Stimulated activated naive B cell treated with anti-CD40 and anti-IgM and Interleukin-4, amounts not matched to agents 10 μg/mL and 1 μg/mL and 100 μg/mL, for 72 hours (primary cell): Measurements from ENCODE around the gene PKD2L1.

Experiments
- ATAC-seq, 2 donors: fragments of 150-1000 bp; cut with Tn5 transposase; replicated peaks; 2 replicates each; pipeline ENCODE4 v1.10.0; 2021; ENCODE audit warnings: moderate library complexity in 1 of 2
- DNase-seq: peaks from one replicate; pipeline ENCODE4 v3.0.0; 2021
- H3K27ac Mint-ChIP-seq: one replicate; pipeline ENCODE4 v1.8.0; 2022; ENCODE audit warnings: mild to moderate bottlenecking, mixed read lengths
- H3K27me3 Mint-ChIP-seq, 2 donors: one replicate each; pipeline ENCODE4 v1.8.0; 2022; ENCODE audit warnings: mixed read lengths in 2 of 2
- H3K36me3 Mint-ChIP-seq, 2 donors: one replicate each; pipeline ENCODE4 v1.8.0; 2022; ENCODE audit warnings: mixed read lengths in 2 of 2, mild to moderate bottlenecking in 1 of 2
- H3K4me1 Mint-ChIP-seq, 2 donors: one replicate each; pipeline ENCODE4 v1.8.0; 2022; ENCODE audit warnings: mixed read lengths in 2 of 2, mild to moderate bottlenecking in 1 of 2
- H3K4me3 Mint-ChIP-seq, 2 donors: one replicate each; pipeline ENCODE4 v1.8.0; 2022; ENCODE audit warnings: mild to moderate bottlenecking in 2 of 2, mixed read lengths in 2 of 2, moderate library complexity in 1 of 2
- H3K9me3 Mint-ChIP-seq, 2 donors: one replicate each; pipeline ENCODE4 v1.8.0; 2022; ENCODE audit warnings: mixed read lengths in 2 of 2, mild to moderate bottlenecking in 1 of 2

The PKD2L1 gene

GRCh38 chr10:100347568-100348195, 17.7 kb upstream of the PKD2L1 start:
- Mint-ChIP-seq H3K4me1 (peaks cover 44 to 66% of the 10 kb centered on the region in 2 donors), H3K27ac (peak overlapping the region; percentile 94), H3K4me3 (peak overlapping the region; percentile 88 to 96), H3K36me3 (peaks cover 48 to 53% of the 10 kb centered on the region in 2 donors), H3K27me3 (no peaks in the 10 kb centered on the region), H3K9me3 (no peaks in the 10 kb centered on the region)
- ATAC-seq (no peak), DNase-seq (no peak)

GRCh38 chr10:100346765-100347567, 16.9 kb upstream of the PKD2L1 start, which contains the start of gene SCD:
SCD (plus strand) TSS chr10:100347233; CDS start chr10:100347505, 272 bp downstream.
- H3K36me3 Mint-ChIP-seq, result peaks cover 41 to 45% of the 10 kb centered on the region in 2 donors

DNA sequence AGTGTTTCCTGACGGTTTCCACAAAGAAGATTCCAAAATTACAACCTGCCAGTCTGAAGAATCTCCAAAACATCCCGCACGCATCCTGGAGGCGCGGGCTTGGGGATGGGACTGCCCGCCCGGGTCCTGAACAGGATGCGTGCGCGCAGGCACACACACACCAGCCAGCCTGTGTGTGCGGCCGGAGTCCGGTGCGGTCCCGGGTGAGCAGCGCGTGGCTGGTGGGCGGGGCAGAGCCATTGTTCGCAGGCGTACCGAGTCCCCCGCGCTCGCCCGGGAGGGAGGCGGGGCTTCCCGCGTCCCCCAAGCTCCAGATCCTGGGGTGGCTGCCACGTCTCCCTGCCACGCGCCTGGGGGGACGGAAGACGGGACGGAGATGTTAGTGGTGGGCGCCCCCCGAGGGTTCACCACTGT, 16.3 kb upstream of the PKD2L1 start:
- peaks cover 35 to 39% of the 10 kb centered on the region in 2 donors for H3K36me3 Mint-ChIP-seq
- peak; percentile 79 to 82 for ATAC-seq
- peaks cover 43 to 57% of the 10 kb centered on the region in 2 donors for H3K4me1 Mint-ChIP-seq
- peak overlapping the region; percentile 94 for H3K27ac Mint-ChIP-seq
- no peaks in the 10 kb centered on the region for H3K9me3 Mint-ChIP-seq
- no peaks in the 10 kb centered on the region for H3K27me3 Mint-ChIP-seq
- DNase-seq, result peak; percentile 74
- peak overlapping the region; percentile 88 to 96 for H3K4me3 Mint-ChIP-seq

More at GRCh38 chr10:100346765-100347567, 16.9 kb upstream of the PKD2L1 start, which contains the start of gene SCD:
- no peaks in the 10 kb centered on the region for H3K27me3 Mint-ChIP-seq
- peak within 1 kb of the TSS; percentile 94 for H3K27ac Mint-ChIP-seq
- H3K4me3 Mint-ChIP-seq, result peak within 1 kb of the TSS; percentile 88 to 96
- ATAC-seq (peak; percentile 94 to 96), DNase-seq (peak; percentile 90)
- H3K9me3 Mint-ChIP-seq, result no peaks in the 10 kb centered on the region
- peaks cover 43 to 59% of the 10 kb centered on the region in 2 donors for H3K4me1 Mint-ChIP-seq

GRCh38 chr10:100345570-100346330, 15.7 kb upstream of the PKD2L1 start:
- Mint-ChIP-seq H3K27me3 (no peaks in the 10 kb centered on the region), H3K27ac (peak overlapping the region; percentile 94), H3K36me3 (peaks cover 29 to 33% of the 10 kb centered on the region in 2 donors), H3K9me3 (no peaks in the 10 kb centered on the region), H3K4me3 (peak overlapping the region; percentile 88 to 96), H3K4me1 (peaks cover 39 to 56% of the 10 kb centered on the region in 2 donors)
- DNase-seq (no peak), ATAC-seq (no peak)

GRCh38 chr10:100344241-100344788, 14.3 kb upstream of the PKD2L1 start:
- Mint-ChIP-seq H3K27ac (no peak overlapping the region), H3K27me3 (no peaks in the 10 kb centered on the region), H3K4me3 (no peak overlapping the region)

DNA sequence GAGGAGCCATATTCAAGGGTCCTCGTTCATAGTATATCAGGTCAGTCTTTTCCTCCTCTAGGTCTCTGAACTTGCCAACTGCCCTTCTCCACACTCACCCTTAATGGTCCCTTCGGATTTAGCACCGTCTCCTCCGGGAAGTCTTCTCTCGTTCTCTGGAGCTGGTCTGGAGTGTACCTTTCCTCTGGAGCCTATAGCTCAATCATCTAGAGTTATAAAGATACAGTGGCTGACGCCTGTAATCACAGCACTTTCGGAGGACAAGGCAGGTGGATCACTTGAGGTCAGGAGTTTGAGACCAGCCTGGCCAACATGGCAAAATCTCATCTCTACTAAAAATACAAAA, 12.6 kb upstream of the PKD2L1 start:
- DNase-seq (no peak), ATAC-seq (no peak)
- Mint-ChIP-seq H3K4me3 (no peak overlapping the region), H3K36me3 (peaks cover 2% of the 10 kb centered on the region in 2 donors), H3K4me1 (peaks cover 40 to 49% of the 10 kb centered on the region in 2 donors), H3K9me3 (no peaks in the 10 kb centered on the region), H3K27ac (no peak overlapping the region), H3K27me3 (no peaks in the 10 kb centered on the region)

More at GRCh38 chr10:100344241-100344788, 14.3 kb upstream of the PKD2L1 start:
- peaks cover 17 to 19% of the 10 kb centered on the region in 2 donors for H3K36me3 Mint-ChIP-seq
- DNase-seq, result no peak
- no peak for ATAC-seq
- H3K9me3 Mint-ChIP-seq, result no peaks in the 10 kb centered on the region
- H3K4me1 Mint-ChIP-seq, result peaks cover 43 to 53% of the 10 kb centered on the region in 2 donors

DNA sequence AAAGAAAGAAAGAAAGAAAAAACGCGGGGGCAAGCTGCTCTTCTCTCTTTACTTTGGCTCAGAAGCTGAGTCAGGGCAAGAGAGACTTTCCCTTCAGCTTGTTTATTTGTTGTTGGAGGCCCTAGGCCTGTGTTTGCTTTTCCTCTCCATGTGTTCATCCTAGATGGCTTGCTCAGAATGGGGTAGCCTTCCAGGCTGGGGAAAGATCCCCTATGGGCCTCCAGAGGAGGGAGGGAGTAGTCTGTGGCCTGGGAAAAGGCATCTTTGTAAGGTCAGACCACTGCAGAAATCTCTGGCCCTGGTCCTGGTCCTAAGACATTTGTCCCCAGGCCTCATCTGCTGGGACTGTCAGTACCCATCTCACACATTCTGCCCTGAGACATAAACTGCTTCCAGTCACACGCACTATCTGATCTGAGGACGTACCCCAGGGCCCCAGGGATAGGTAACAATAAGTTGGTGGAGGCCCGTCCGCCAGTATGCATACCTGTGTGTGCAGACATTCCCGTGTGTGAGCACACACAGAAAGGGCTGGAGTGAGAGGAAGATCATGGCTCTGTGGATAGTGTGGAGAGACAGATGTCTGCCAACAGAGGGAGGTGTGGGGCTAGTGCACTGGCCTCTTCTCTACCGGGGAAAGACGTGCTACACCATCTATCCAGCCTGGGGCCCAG, 12.1 kb upstream of the PKD2L1 start:
- Mint-ChIP-seq H3K9me3 (no peaks in the 10 kb centered on the region), H3K4me1 (peaks cover 39 to 48% of the 10 kb centered on the region in 2 donors), H3K27me3 (no peaks in the 10 kb centered on the region), H3K27ac (no peak overlapping the region), H3K36me3 (no peaks in the 10 kb centered on the region), H3K4me3 (no peak overlapping the region)
- ATAC-seq, result no peak
- no peak for DNase-seq

DNA sequence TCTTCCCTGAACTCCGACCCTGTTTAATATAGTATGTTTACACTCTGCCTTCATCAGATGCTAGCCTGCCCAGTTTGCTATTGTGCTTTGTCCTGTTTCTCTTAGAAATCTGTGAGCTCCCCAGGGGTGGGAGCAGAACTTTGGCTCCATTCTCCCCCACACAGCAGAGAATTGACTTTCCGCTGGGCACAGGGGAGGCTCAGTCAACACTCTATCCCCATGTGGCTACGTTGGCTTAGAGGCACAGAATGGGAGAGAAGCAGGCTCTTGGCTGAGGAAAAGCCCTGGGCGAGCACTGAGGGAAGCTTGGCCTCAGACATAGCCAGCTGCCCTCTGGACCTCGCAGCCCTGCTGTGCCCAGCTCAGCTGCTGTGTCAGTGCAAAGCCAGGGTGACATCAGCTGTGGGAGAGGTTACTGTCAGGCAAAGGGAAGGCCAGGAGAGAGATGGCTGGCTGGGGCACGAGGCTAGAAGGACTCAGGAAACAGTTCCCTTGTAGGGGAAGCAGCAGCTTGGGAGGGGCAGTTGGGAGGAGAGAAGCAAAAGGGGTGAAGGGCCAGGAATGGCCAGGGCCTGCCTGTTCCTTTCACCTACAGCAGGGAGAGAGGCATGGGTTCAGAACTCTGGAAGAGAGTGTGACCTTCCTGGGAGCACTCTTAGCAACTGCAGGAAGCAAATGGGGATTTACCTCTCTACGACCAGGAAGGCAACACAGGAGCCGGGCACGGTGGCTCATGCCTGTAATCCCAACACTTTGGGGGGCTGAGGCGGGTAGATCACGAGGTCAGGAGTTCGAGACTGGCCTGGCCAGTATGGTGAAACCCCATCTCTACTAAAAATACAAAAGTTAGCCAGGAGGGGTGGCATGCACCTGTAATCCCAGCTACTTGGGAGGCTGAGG, 11.2 kb upstream of the PKD2L1 start:
- DNase-seq (no peak), ATAC-seq (no peak)
- Mint-ChIP-seq H3K27ac (peak overlapping the region; percentile 25), H3K36me3 (no peaks in the 10 kb centered on the region), H3K27me3 (no peaks in the 10 kb centered on the region), H3K9me3 (no peaks in the 10 kb centered on the region), H3K4me1 (peaks cover 37 to 46% of the 10 kb centered on the region in 2 donors), H3K4me3 (no peak overlapping the region)

DNA sequence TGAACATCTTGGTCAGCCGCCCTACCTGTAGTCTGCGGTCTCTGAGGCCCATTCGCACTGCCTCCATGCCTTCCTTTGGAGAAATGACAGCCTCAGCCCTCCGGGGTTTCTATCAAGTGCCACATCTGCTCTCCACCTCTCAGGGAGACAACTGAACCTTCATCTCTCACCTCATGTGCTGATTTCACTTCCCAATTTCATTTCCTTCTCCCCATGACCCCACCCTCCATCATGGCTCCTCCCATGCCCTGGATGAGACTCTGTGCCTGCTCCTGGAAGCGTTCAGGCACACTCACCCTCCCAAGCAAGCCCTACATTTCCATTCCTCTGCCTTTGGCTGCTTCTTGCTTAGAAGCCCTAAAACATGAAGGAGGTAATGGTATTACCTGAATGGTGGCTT, 9.2 kb upstream of the PKD2L1 start:
- peak; percentile 52 for DNase-seq
- no peaks in the 10 kb centered on the region for H3K27me3 Mint-ChIP-seq
- H3K36me3 Mint-ChIP-seq, result no peaks in the 10 kb centered on the region
- H3K4me1 Mint-ChIP-seq, result peaks cover 25 to 34% of the 10 kb centered on the region in 2 donors
- ATAC-seq, result peak; percentile 85 to 86
- no peaks in the 10 kb centered on the region for H3K9me3 Mint-ChIP-seq
- H3K27ac Mint-ChIP-seq, result peak overlapping the region; percentile 80
- H3K4me3 Mint-ChIP-seq, result peak overlapping the region; percentile 33 to 66

DNA sequence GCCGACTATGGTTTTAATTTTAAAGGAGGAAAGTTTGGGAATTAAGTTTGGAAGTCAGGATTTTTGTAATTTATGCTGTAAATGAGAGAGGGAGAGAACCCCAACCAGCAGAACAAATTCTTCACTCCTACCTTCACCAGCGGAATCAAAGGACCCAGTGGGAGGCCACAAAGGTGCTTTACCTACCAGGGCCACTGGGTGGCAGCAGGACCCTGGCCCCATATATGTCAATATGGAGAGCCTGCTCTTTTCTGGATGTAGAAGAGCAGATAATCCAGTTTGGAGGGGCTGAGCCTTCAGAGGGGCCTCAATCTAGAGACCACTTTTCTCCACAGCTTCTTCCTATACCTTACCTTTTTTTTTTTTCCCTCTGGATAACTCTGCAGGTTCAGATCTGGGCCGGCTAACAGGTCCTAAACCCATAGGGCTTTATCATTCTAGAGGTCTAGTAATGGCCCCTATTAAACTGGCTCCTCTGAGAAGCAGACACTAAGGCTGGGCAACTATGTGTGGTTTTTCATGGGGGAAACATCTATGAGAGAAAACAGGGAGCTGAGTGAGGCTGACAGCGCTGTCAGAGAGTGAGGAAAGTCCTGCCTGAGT, 8.5 kb upstream of the PKD2L1 start:
- H3K27me3 Mint-ChIP-seq, result no peaks in the 10 kb centered on the region
- peak overlapping the region in 1 of 2 donors; percentile 39 for H3K4me3 Mint-ChIP-seq
- no peaks in the 10 kb centered on the region for H3K36me3 Mint-ChIP-seq
- DNase-seq (peak; percentile 60), ATAC-seq (peak; percentile 77 to 80)
- no peaks in the 10 kb centered on the region for H3K9me3 Mint-ChIP-seq
- peaks cover 25 to 34% of the 10 kb centered on the region in 2 donors for H3K4me1 Mint-ChIP-seq
- peak overlapping the region; percentile 89 for H3K27ac Mint-ChIP-seq

DNA sequence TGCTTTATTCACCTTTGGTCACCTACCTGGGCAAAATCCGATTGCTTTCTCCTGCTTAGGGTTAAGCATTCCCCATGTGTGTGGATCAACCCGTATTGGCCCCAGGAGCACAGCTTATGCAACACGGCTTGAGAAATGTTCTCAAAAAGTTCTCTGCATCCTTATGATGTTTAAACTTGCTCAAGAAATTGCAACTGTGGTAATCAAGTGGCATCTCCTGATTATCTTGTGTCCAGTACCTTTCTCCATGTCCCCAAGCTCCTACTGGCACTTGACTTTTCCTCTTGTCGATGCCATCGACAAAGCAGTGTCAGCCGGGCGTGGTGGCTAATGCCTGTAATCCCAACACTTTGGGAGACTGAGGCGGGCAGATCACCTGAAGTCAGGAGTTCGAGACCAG, 4.7 kb upstream of the PKD2L1 start:
- peaks cover 15 to 17% of the 10 kb centered on the region in 2 donors for H3K4me1 Mint-ChIP-seq
- H3K9me3 Mint-ChIP-seq, result no peaks in the 10 kb centered on the region
- no peak for ATAC-seq
- H3K4me3 Mint-ChIP-seq, result no peak overlapping the region
- DNase-seq, result no peak
- H3K36me3 Mint-ChIP-seq, result no peaks in the 10 kb centered on the region
- no peak overlapping the region for H3K27ac Mint-ChIP-seq
- H3K27me3 Mint-ChIP-seq, result peaks cover 31% of the 10 kb centered on the region in 2 donors

DNA sequence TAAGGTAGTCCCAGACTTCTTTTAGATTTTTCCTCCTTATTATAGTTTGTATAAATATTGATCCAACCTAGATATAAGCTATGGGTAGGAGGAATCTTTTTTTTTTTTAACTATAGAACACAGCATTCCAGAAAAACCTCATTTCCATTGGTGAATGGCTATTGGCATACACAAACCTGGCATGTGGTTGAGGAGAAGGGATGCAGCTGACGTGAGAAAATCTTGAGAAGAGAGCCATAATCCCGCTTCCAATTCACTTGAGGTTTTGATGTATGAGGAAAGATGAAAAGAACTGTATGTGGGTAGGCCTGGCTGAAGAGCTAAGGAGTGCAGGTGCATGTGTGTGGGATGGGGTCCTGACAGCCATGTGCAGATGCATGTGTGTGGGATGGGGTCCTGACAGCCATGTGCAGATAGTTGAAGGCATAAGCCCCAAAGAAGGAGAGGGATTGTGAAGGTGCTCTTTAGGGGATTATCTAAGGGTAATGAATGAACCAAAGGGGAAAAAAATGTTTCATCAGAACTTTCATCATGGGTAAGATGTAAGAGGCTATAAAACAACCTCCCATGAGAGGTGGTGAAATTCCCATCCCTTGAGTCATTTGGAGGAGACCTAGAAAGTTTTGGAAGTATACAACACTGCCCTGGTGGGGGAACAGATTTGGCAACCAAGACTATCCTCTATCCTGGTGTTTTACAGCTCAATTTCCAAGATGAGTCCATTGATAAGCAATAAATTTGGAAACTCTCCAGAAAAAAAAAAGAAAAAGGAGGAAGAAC, 3.8 kb upstream of the PKD2L1 start:
- ATAC-seq, result no peak
- H3K4me3 Mint-ChIP-seq, result no peak overlapping the region
- no peaks in the 10 kb centered on the region for H3K36me3 Mint-ChIP-seq
- H3K27ac Mint-ChIP-seq, result no peak overlapping the region
- peaks cover 8% of the 10 kb centered on the region in 2 donors for H3K4me1 Mint-ChIP-seq
- peaks cover 31 to 36% of the 10 kb centered on the region in 2 donors for H3K27me3 Mint-ChIP-seq
- H3K9me3 Mint-ChIP-seq, result no peaks in the 10 kb centered on the region
- DNase-seq, result no peak
